NCI-H2196 (cell line): ENCODE data around the gene MAST4.

Source experiments
- DNase-seq: peaks from one replicate; lab custom pipeline; 2025; ENCODE audit not compliant: unreplicated experiment; lab: John Stamatoyannopoulos, UW

The MAST4 gene

GRCh38 chr5:67144183-67144639, 548.0 kb downstream of the MAST4 start:
- no peak for DNase-seq

- no peak for DNase-seq
Observed at GRCh38 chr5:67146574-67146973, 550.4 kb downstream of the MAST4 start.

- DNase-seq: no peak
Observed at GRCh38 chr5:67146981-67147380, 550.8 kb downstream of the MAST4 start.

- no peak for DNase-seq
Observed at GRCh38 chr5:67147760-67148159, 551.6 kb downstream of the MAST4 start.

GRCh38 chr5:67149057-67149950, 553.1 kb downstream of the MAST4 start:
- DNase-seq: no peak

- DNase-seq: peak; percentile 2
Observed at GRCh38 chr5:67149951-67150523, 553.8 kb downstream of the MAST4 start.

GRCh38 chr5:67152400-67152799, 556.2 kb downstream of the MAST4 start:
- no peak for DNase-seq

GRCh38 chr5:67153292-67153691, 557.1 kb downstream of the MAST4 start:
- DNase-seq: no peak

- peak; percentile 33 for DNase-seq
Observed at GRCh38 chr5:67154556-67155206, 558.5 kb downstream of the MAST4 start.

- no peak for DNase-seq
Observed at GRCh38 chr5:67156976-67157583, 560.9 kb downstream of the MAST4 start.

GRCh38 chr5:67160272-67160671, 564.1 kb downstream of the MAST4 start:
- DNase-seq: no peak

GRCh38 chr5:67160985-67161384, 564.8 kb downstream of the MAST4 start:
- no peak for DNase-seq

- no peak for DNase-seq
Observed at GRCh38 chr5:67161767-67162166, 565.6 kb downstream of the MAST4 start.

GRCh38 chr5:67163231-67163756, 567.1 kb downstream of the MAST4 start:
- no peak for DNase-seq

GRCh38 chr5:67163863-67164595, 567.8 kb downstream of the MAST4 start:
- DNase-seq: no peak

GRCh38 chr5:67164856-67165525, 568.8 kb downstream of the MAST4 start:
- DNase-seq: no peak

GRCh38 chr5:67165526-67166459, 569.6 kb downstream of the MAST4 start:
- DNase-seq: no peak

- DNase-seq: no peak
Observed at GRCh38 chr5:67166460-67167285, 570.5 kb downstream of the MAST4 start.
